Transverse colon (tissue), 4 donors: Measurements from ENCODE around the gene ZNF526. TPM values are rescaled to one million over a fixed set of nuclear protein-coding genes. Genes with fewer than 3 reads are reported as not detected.
A peak's percentile ranks its signal among the peaks of the same experiment; 100 is the strongest.

ENCODE experiments used
- DNase-seq: peaks from one replicate; pipeline ENCODE4 v3.0.0-alpha.2; 2019
- H3K27ac ChIP-seq, 4 donors: fragments of 200-600 bp; sonication (generic); 2 replicates each; pipeline ENCODE4 v1.5.1; 2016 to 2018; ENCODE audit warnings: inconsistent platforms in 4 of 4
- H3K27me3 ChIP-seq: fragments of 200-600 bp; sonication (generic); 2 replicates; pipeline ENCODE4 v1.5.1; 2017; ENCODE audit warnings: inconsistent platforms
- H3K36me3 ChIP-seq, 4 donors: fragments of 200-600 bp; sonication (generic); 2 replicates each; pipeline ENCODE4 v1.5.1; 2017 to 2019; ENCODE audit warnings: inconsistent platforms in 4 of 4
- H3K4me1 ChIP-seq, 4 donors: fragments of 200-600 bp; sonication (generic); 2 replicates each; pipeline ENCODE4 v1.5.1; 2017 to 2020; ENCODE audit warnings: inconsistent platforms in 4 of 4
- H3K4me3 ChIP-seq, 4 donors: fragments of 200-600 bp; sonication (generic); 1 replicate in 1 of 4; 2 replicates in 3 of 4; pipeline versions ENCODE4 v1.5.1 to v1.6.1; 2017 to 2019; ENCODE audit warnings: inconsistent platforms in 4 of 4
- H3K9me3 ChIP-seq, 2 donors: fragments of 200-600 bp; sonication (generic); 2 replicates each; pipeline ENCODE4 v1.5.1; 2017 to 2019; ENCODE audit warnings: inconsistent platforms in 2 of 2
- CTCF ChIP-seq, 5 experiments: fragments of 200-600 bp in 3 of 5; fragments of 450-650 bp in 2 of 5; sonication (generic) in 3 of 5; IDR thresholded peaks; 1 replicate in 2 of 5; 2 replicates in 3 of 5; pipeline ENCODE4 v1.5.1; 2016 to 2017; ENCODE audit warnings: antibody characterized with exemption in 5 of 5, inconsistent platforms in 3 of 5, mild to moderate bottlenecking in 2 of 5, moderate library complexity in 1 of 5
- EP300 ChIP-seq: sonication (generic); formaldehyde crosslinking; IDR thresholded peaks from one replicate; pipeline ENCODE4 v1.6.1; 2017; ENCODE audit warnings: antibody characterized with exemption, low read depth
- POLR2A ChIP-seq: fragments of 450-650 bp; IDR thresholded peaks from one replicate; pipeline ENCODE4 v1.6.1; 2016; ENCODE audit warnings: antibody characterized with exemption, mild to moderate bottlenecking, moderate library complexity
- POLR2AphosphoS5 ChIP-seq, 3 donors: sonication (generic); formaldehyde crosslinking; IDR thresholded peaks; one replicate each; pipeline ENCODE4 v1.6.1; 2016; ENCODE audit warnings: antibody characterized with exemption in 3 of 3
- WGBS, 2 donors: methylation state at CpG; one replicate each; pipeline ENCODE4 v1.1.5; 2018; ENCODE audit warnings: low coverage in 1 of 2; 5-methylcytosine and 5-hydroxymethylcytosine counted together
- in situ Hi-C, 4 donors: fragments of 200-750 bp; cut with MboI; loops; one replicate each; pipeline versions ENCODE4 v1.15.0 to v1.15.1; 2017; ENCODE audit warnings: low sequenced_read_pairs in 3 of 4, low pct_ligation_motif_present in 1 of 4, low pct_unique_long_range_greater_than_20kb in 1 of 4
- intact Hi-C: fragments of 100-400 bp; cut with DNase I; formaldehyde crosslinking; loops from one replicate; pipeline ENCODE4 v1.15.1; 2023; ENCODE audit warnings: low total_unique reads
- total RNA-seq, 4 donors: library from RNA; depleted of rRNA; stranded (reverse); fragments of >200 nt; gene quantifications; one replicate each; pipeline ENCODE4 v1.1.0, GENCODE V29; 2016

ZNF526 gene
- total RNA-seq, 4 donors from 2014 or later, result 6.4 to 19.5 (median 6.8) TPM

DNA sequence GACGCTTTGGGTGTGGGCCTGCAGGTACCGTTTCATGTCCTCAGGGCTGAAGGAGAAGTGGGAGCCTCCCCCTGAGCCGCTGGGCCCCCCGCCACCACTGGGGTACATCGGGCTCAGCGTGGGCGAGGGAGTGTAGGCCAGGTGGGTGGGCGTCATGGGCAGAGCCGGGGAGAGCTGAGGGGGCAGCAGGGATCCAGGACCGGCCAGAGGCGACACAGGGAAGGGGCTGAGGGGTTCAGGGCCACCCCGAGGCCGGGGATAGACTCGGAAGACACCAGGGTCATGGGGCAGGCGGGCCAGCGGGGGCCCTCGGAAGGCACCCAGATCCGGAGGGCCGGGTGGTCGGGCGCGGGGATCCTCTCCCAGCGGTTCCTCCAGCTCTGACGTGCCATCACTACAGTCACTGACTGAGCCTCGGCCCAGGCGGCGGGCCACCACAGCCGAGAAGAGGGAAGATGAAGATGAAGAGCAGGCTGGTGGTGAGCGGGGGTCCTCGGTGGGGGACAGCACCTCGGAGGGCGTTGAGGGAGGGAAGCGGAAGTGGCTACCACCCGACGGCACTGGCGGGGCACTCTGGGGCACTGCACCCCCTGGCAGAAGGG is 29.1 kb downstream of the ZNF526 start:
- WGBS, 2 donors, result 90 to 100% methylated on average over 3 to 36 of the region's 36 CpGs
- in situ Hi-C loops (no loop called here), intact Hi-C loops (no loop called here)
- no peak overlapping the region for H3K4me3 ChIP-seq
- peaks cover 0 to 11% (median 3%) of the 10 kb centered on the region in 4 donors for H3K36me3 ChIP-seq
- DNase-seq, result no peak
- TF ChIP-seq EP300 (no peak), POLR2AphosphoS5 (IDR thresholded peaks at IDR 0.05) (no peak), CTCF (IDR thresholded peaks at IDR 0.05) (no peak), POLR2A (no peak)
- no peaks in the 10 kb centered on the region for H3K9me3 ChIP-seq
- peak overlapping the region in 1 of 4 donors; percentile 24 for H3K27ac ChIP-seq
- H3K27me3 ChIP-seq, result no peaks in the 10 kb centered on the region
- peaks cover 31 to 49% (median 43%) of the 10 kb centered on the region in 4 donors for H3K4me1 ChIP-seq

GRCh38 chr19:42249769-42250168 is 29.7 kb downstream of the ZNF526 start:
- Histone ChIP-seq H3K36me3 (peaks cover 0 to 11% (median 3%) of the 10 kb centered on the region in 4 donors), H3K4me3 (no peak overlapping the region), H3K4me1 (peaks cover 31 to 48% (median 43%) of the 10 kb centered on the region in 4 donors), H3K9me3 (no peaks in the 10 kb centered on the region), H3K27me3 (no peaks in the 10 kb centered on the region), H3K27ac (peak overlapping the region; percentile 97 to 100 (median 99))
- no peak for DNase-seq
- intact Hi-C loops (no loop called here), in situ Hi-C loops (no loop called here)
- TF ChIP-seq EP300 (no peak), POLR2A (no peak), POLR2AphosphoS5 (IDR thresholded peaks at IDR 0.05) (no peak), CTCF (IDR thresholded peaks at IDR 0.05) (no peak)
- WGBS, 2 donors, result 73 to 78% methylated on average over 3 to 6 of the region's 6 CpGs

GRCh38 chr19:42250183-42250665 is 30.1 kb downstream of the ZNF526 start:
- peak overlapping the region; percentile 97 to 100 (median 99) for H3K27ac ChIP-seq
- in situ Hi-C loops, result no loop called here
- DNase-seq, result no peak

More at GRCh38 chr19:42250183-42250665, 30.1 kb downstream of the ZNF526 start:
- Histone ChIP-seq H3K27me3 (no peaks in the 10 kb centered on the region), H3K4me3 (peak overlapping the region in 1 of 4 donors; percentile 13), H3K36me3 (peaks cover 0 to 11% (median 3%) of the 10 kb centered on the region in 4 donors), H3K4me1 (peaks cover 31 to 44% (median 38%) of the 10 kb centered on the region in 4 donors), H3K9me3 (no peaks in the 10 kb centered on the region)
- 85% methylated on average over 15 of the region's 15 CpGs; no CpG with 5 or more reads in 1 of the 2 donors for WGBS, 2 donors
- intact Hi-C loops, result no loop called here
- TF ChIP-seq CTCF (IDR thresholded peaks at IDR 0.05), result no peak
- no peak for TF ChIP-seq POLR2AphosphoS5 (IDR thresholded peaks at IDR 0.05)
- TF ChIP-seq EP300, result no peak
- TF ChIP-seq POLR2A, result no peak
